ENCODE measurements around the gene HILPDA.

DNA sequence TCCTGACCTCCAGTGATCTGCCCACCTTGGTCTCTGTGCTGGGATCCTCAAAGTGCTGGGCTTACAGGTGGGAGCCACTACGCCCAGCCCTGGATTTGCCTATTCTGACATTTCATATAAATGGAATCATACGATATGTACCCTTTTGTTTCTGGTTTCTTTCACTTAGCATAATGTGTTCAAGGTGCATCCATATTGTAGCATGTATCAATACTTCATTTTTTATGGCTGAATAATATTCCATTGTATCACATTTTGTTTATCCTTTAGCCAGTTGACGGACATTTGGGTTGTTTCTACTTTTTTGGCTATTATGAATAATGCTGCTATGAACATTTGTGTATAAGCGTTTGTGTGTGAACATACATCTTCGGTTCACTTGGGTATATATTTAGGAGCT is 4.8 kb upstream of the HILPDA start:
- TF ChIP-seq, protein P1, sequence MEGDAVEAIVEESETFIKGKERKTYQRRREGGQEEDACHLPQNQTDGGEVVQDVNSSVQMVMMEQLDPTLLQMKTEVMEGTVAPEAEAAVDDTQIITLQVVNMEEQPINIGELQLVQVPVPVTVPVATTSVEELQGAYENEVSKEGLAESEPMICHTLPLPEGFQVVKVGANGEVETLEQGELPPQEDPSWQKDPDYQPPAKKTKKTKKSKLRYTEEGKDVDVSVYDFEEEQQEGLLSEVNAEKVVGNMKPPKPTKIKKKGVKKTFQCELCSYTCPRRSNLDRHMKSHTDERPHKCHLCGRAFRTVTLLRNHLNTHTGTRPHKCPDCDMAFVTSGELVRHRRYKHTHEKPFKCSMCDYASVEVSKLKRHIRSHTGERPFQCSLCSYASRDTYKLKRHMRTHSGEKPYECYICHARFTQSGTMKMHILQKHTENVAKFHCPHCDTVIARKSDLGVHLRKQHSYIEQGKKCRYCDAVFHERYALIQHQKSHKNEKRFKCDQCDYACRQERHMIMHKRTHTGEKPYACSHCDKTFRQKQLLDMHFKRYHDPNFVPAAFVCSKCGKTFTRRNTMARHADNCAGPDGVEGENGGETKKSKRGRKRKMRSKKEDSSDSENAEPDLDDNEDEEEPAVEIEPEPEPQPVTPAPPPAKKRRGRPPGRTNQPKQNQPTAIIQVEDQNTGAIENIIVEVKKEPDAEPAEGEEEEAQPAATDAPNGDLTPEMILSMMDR (IDR thresholded peaks at IDR 0.05) = no peak
- TF ChIP-seq POLR2AphosphoS5 (IDR thresholded peaks at IDR 0.05; ENCODE audit: insufficient read depth in 1 of 2, low read depth in 1 of 2) (no peak), POLR2A (IDR thresholded peaks at IDR 0.05) (no peak)
